Activated T-helper 17 cell treated with anti-CD3 and anti-CD28 coated beads, Interleukin-2, amount 50 U/mL, for 72 hours (primary cell): ENCODE results near the gene SF3B6. TPM values are rescaled to one million over a fixed set of nuclear protein-coding genes. Genes with fewer than 3 reads are reported as not detected.
"Not testable (repeated sequence)": the region's sequence is repeated elsewhere in the genome, so short reads cannot be mapped to it uniquely, and the experiment has no call there.

Experiments used
- ATAC-seq: fragments of 150-1000 bp; cut with Tn5 transposase; replicated peaks from 2 replicates; pipeline ENCODE4 v1.10.0; 2021; ENCODE audit warnings: mild to moderate bottlenecking, moderate library complexity
- H3K27ac Mint-ChIP-seq: one replicate; pipeline ENCODE4 v1.8.0; 2022; ENCODE audit warnings: mixed read lengths
- H3K27me3 Mint-ChIP-seq: one replicate; pipeline ENCODE4 v1.8.0; 2022; ENCODE audit warnings: mixed read lengths
- H3K36me3 Mint-ChIP-seq: one replicate; pipeline ENCODE4 v1.8.0; 2022; ENCODE audit warnings: low read depth, mild to moderate bottlenecking, mixed read lengths
- H3K4me1 Mint-ChIP-seq: one replicate; pipeline ENCODE4 v1.8.0; 2022; ENCODE audit warnings: mixed read lengths
- H3K4me3 Mint-ChIP-seq: one replicate; pipeline ENCODE4 v1.8.0; 2022; ENCODE audit warnings: mild to moderate bottlenecking, mixed read lengths
- H3K9me3 Mint-ChIP-seq: one replicate; pipeline ENCODE4 v1.8.0; 2022; ENCODE audit warnings: mixed read lengths
- total RNA-seq, 2 donors: library from RNA; stranded (reverse); gene quantifications; one replicate each; pipeline ENCODE4 v1.2.3, GENCODE V29; 2022

Gene SF3B6
- total RNA-seq, 2 donors from 2014 or later: 121 to 146 TPM

DNA sequence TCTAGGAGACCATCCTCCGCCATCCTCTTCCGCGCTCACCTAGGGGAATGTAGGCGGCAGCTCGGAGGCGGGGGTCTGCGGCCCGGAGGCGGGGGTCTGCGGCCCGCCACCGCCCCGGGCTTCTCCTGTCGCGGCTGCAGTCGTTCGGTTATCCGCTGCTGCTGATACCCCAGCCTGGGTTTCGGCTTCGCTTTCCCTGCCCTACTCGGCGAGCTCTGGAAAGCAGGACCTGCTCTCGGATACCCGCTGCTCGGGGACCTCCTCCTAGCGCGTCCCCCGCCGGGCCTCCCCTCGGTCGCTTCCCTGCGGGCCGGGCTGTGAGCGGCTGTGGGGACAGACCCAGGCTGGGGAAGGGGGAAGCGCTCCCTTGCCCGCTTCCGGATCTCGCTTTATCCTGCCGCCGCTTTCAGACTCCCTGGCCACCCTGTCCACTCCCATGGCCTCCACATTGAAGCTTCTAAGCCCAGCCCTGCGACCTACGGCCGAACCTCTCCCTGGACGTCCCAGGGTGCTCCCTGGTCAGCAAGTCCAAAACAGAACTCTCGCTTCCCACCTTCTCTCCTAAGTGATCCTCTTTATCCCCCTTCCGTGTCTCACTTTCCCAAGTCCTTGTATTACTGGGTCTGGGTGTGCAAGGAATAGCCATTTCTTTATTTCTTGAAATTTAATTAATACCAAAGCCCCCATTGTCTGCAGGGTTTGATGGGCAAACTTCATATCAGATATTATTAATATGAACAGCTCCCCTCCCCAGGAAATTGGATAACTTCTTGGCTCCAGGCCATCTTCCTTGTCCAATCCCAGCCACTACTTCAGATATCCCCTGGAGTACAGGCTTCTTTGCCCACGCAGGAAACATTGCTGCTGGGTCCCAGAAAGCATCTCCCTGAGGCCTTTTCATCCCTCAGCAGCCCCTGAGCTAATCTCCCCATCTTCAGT, 25.8 kb downstream of the SF3B6 start:
- no peak overlapping the region for H3K4me3 Mint-ChIP-seq
- no peak for ATAC-seq
- H3K9me3 Mint-ChIP-seq: no peaks in the 10 kb centered on the region
- H3K4me1 Mint-ChIP-seq: peaks cover 8% of the 10 kb centered on the region
- H3K27me3 Mint-ChIP-seq: no peaks in the 10 kb centered on the region
- H3K36me3 Mint-ChIP-seq: peaks cover 7% of the 10 kb centered on the region
- H3K27ac Mint-ChIP-seq: no peak overlapping the region

DNA sequence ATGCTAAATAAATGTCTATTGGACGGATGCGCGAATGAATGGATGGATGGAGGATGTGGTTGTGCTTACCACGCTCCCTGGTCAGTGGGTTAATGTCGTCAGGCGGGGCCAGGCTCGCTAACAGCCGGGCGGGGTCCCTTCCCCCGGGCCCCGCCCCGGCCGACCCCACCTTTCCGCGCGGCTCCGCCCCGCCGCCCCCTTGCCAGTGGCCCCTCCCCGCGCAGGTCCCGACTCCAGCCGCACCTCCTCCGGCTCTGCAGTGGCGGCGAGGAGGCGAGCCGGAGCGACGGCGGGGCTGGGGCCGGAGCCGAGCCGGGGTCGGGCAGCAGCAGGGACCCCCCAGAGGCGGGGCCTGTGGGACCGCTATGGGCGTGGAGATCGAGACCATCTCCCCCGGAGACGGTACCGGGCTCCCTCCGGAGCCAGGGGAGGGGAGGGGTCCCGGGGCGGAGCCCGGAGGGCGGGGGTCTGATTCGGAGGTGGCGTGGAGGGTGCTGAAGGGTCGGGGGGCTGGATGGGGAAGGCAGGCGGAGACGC, 26.6 kb downstream of the SF3B6 start, which contains the start of gene FKBP1B:
TSS of gene FKBP1B (plus strand) at position 257 of the 537 bp plus-strand sequence. CDS start at position 366, 109 bp downstream.
- H3K27me3 Mint-ChIP-seq: no peaks in the 10 kb centered on the region
- H3K27ac Mint-ChIP-seq: no peak within 1 kb of the TSS
- ATAC-seq: peak; percentile 22
- peaks cover 14% of the 10 kb centered on the region for H3K4me1 Mint-ChIP-seq
- no peaks in the 10 kb centered on the region for H3K9me3 Mint-ChIP-seq
- peaks cover 7% of the 10 kb centered on the region for H3K36me3 Mint-ChIP-seq
- H3K4me3 Mint-ChIP-seq: no peak within 1 kb of the TSS

DNA sequence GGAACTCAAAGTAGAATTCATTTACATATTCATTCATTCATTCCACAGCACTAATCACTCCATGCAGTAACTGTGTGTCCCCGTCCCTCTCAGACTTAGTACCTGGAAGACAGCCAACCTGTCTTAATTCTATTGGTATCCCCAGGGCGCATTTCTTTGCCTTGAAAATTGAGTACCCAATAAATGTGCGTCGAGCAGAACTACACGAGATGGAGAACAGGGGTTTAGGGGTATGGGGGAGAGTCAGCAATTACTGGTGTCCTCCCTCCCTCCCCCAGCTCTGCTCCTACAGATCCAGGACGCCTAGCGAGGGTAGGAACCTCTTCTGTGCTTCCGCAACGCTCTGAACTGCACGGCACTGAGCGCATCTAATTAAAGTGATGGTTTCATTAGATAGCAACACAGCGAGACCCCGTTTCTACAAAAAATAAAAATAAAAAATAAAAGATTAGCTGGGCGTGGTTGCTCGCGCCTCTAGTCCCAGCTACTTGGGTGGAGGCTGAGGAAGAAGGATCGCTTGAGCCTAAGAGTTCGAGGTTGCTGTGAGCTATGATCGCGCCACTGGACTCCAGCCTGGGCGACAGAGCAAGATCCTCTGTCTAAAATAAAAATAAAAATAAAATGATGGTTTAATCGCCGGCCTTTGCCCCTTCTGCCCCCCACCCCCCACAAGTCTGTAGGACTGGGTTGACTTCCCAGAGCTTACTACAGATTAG, 27.2 kb downstream of the SF3B6 start:
- H3K27ac Mint-ChIP-seq: no peak overlapping the region
- no peak for ATAC-seq
- peaks cover 14% of the 10 kb centered on the region for H3K4me1 Mint-ChIP-seq
- no peaks in the 10 kb centered on the region for H3K27me3 Mint-ChIP-seq
- no peak overlapping the region for H3K4me3 Mint-ChIP-seq
- H3K9me3 Mint-ChIP-seq: no peaks in the 10 kb centered on the region
- H3K36me3 Mint-ChIP-seq: peaks cover 7% of the 10 kb centered on the region

DNA sequence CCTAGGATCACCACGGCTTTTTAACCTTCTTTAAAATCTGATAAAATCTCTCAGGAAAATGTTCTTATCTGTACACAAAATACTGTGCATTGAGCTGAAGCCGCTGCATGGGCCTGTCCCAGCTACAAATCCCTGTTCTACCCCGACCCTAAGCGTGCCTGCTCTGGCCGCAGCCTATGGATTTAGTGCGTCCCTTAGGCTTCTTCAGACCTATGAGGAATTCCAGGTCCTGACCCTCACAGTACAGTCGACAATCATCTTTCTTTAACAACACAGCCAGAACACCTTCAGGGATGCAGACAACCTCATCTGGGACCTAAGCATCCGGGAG, 28.5 kb downstream of the SF3B6 start:
- Mint-ChIP-seq H3K27ac (peak overlapping the region; percentile 90), H3K36me3 (peaks cover 12% of the 10 kb centered on the region), H3K27me3 (no peaks in the 10 kb centered on the region), H3K9me3 (no peaks in the 10 kb centered on the region), H3K4me1 (peaks cover 14% of the 10 kb centered on the region), H3K4me3 (no peak overlapping the region)
- no peak for ATAC-seq

DNA sequence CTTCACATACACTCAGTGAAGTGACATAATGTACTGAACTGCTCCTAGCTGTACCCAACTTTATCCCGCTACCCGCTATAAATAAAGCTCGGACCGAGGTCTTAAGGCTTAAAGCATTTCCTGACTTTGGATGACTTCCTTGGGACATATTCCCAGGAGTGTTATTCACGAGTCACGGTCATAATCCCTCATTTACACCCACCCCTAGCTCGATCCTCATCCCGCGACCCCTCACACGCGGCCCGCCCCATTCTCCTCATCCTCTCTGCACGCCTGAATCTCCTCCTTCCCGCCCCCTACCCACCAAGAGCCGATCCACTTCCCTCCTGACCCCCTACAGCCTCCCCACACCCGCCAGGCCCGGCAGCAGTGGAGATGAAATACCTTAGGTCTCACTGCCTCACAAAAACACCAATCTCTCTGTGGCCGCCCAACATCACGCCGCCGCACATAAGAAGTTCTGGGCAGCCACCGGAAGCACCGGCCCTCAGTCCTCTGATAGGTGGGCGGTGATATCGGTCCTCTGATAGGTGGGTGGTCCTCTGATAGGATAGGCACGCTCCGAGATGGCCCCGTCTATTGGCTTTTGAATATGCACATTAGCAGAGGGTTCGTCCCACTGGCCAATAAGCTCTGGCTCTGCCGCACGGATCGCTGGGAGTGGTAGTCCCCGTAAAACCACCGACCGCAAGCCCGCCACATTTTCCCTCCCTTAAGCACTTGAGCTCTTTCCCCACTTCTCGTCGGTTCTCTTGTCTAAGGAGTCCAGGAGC, 29.0 kb downstream of the SF3B6 start, which contains the start of gene WDCP:
TSS of gene WDCP (minus strand) at position 462 of the 773 bp plus-strand sequence. CDS start 7,897 bp downstream, outside the sequence.
- Mint-ChIP-seq H3K27ac (peak within 1 kb of the TSS; percentile 90), H3K36me3 (peaks cover 12% of the 10 kb centered on the region), H3K4me3 (no peak within 1 kb of the TSS), H3K27me3 (no peaks in the 10 kb centered on the region), H3K9me3 (no peaks in the 10 kb centered on the region), H3K4me1 (peaks cover 14% of the 10 kb centered on the region)
- peak; percentile 99 for ATAC-seq

DNA sequence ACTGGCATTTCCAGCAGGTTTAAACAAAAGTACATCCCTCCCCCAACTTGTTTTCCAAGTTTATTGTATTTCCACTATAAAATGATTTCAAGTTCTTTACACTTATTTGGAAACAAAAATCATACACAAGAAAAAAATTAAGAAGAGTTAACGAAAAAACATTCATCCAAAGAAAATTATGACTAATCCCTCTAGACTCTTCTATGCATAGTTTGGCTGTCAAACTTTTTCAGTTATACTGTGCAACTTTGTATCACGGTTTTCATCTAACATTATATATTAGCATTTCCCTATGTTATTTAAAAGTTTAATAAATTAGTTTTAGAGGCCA, 29.6 kb downstream of the SF3B6 start:
- no peak overlapping the region for H3K4me3 Mint-ChIP-seq
- H3K9me3 Mint-ChIP-seq: no peaks in the 10 kb centered on the region
- H3K36me3 Mint-ChIP-seq: peaks cover 12% of the 10 kb centered on the region
- no peaks in the 10 kb centered on the region for H3K27me3 Mint-ChIP-seq
- H3K4me1 Mint-ChIP-seq: peaks cover 14% of the 10 kb centered on the region
- peak overlapping the region; percentile 90 for H3K27ac Mint-ChIP-seq
- ATAC-seq: no peak

DNA sequence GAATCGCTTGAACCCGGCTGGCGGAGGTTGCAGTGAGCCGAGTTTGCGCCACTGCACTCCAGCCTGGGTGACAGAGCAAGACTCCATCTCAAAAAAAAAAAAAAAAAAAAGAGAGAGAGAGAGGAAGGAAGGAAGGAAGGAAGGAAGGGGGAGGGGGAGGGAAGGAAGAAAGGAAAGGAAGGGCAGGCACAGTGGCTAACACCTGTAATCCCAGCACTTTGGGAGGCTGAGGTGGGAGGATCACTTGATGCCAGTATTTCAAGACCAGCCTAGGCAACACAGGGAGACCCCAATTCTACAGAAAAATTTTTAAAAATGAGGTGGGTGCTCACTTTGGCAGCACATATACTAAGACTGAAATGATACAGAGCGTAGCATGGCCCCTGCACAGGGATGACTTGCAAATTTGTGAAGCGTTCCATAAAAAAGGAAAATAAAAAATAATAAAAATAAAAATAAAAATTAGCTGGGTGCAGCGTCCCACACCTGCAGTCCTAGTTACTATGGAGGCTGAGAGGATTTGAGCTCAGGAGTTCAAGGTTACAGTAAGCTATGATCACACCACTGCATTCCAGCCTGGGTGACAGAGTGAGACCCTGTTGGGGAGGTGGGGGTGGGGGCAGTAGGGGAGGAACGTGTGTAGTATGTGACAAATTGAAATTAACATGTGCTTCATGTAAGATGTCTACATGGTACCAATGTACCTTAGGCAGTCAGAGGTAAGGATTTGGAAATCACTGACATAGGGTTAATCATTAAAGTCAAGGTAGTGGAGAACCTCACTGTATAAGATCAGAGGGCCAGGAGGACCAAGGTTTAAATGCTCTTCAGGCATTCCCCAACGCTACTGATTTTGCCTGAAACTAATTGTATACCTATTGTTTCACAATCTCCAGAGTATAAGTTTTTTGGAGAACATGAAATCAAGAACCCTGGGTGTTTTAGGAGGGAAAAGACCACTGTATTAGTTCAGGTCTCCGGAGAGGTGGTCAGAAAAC, 30.3 kb downstream of the SF3B6 start:
- Mint-ChIP-seq H3K36me3 (peaks cover 12% of the 10 kb centered on the region), H3K9me3 (no peaks in the 10 kb centered on the region), H3K4me3 (peak overlapping the region; percentile 23), H3K27me3 (no peaks in the 10 kb centered on the region), H3K4me1 (peaks cover 14% of the 10 kb centered on the region), H3K27ac (peak overlapping the region; percentile 90)
- ATAC-seq: no peak

DNA sequence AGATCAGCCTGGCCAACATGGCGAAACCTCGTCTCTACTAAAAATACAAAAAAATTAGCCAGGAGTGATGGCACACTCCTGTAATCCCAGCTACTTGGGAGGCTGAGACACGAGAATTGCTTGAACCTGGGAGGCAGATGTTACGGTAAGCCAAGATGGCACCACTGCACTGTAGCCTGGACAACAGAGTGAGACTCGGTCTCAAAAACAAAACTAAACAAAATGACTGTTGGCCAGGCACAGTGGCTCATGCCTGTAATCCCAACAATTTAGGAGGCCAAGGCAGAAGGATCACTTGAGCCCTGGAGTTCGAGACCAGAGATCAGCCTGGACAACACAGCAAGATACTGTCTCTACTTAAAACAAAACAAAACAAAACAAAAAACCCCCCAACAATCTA, 33.0 kb downstream of the SF3B6 start:
- not testable (repeated sequence) for H3K9me3 Mint-ChIP-seq, H3K27me3 Mint-ChIP-seq, H3K4me3 Mint-ChIP-seq, H3K27ac Mint-ChIP-seq, ATAC-seq
- Mint-ChIP-seq H3K36me3 (peaks cover 36% of the 10 kb centered on the region), H3K4me1 (peaks cover 14% of the 10 kb centered on the region)

DNA sequence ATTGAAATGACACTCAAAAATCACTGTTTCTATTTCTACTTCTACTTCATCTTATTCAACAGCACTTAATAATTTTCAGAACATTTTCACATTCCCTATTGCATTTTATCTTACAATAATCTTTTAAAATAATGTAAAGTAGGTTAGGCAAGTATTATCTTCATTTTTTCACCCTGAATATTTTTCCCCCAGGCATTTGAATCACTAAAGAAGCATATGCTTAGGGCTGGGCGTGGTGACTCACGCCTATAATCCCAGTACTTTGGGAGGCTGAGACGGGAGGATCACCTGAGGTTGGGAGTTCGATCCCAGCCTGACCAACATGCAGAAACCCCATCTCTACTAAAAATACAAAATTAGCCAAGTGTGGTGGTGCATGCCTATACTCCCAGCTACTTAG, 35.6 kb downstream of the SF3B6 start:
- peaks cover 10% of the 10 kb centered on the region for H3K4me1 Mint-ChIP-seq
- no peaks in the 10 kb centered on the region for H3K9me3 Mint-ChIP-seq
- no peak overlapping the region for H3K4me3 Mint-ChIP-seq
- H3K36me3 Mint-ChIP-seq: peaks cover 47% of the 10 kb centered on the region
- no peak for ATAC-seq
- H3K27ac Mint-ChIP-seq: no peak overlapping the region
- H3K27me3 Mint-ChIP-seq: no peaks in the 10 kb centered on the region

DNA sequence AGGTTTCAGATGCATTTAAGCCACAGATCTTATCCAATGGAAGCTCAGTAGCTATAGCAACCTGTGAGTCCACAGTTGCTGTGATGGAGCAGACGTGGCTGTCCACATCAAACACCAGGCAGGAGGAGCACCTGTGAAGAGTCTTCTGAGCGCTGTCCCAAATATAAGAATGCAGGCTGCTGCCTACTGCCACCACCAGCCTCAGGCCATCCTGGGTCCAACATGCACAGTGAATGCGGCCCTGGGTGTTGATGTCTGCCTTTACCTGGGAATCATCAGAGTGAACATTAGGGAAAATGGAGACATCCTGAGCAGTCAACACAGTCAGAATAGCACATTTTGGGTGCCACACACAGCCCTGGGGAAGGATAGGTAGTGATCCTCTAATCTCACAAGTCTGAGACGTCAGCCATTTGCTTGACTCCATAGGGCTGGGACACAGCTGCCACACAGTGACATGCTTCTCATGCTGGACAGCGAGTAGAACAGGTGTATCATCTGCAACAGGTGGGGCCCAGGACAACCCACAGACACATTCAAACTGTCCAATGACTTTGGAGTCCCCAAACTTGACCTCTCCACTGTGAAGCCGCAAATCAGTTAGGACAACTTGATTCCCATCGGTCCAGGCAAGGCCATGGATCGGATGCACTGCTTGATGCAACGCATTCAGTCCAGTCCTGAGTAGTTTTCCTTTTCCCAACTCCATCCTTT, 37.2 kb downstream of the SF3B6 start:
- H3K4me3 Mint-ChIP-seq: no peak overlapping the region
- H3K36me3 Mint-ChIP-seq: peaks cover 53% of the 10 kb centered on the region
- H3K9me3 Mint-ChIP-seq: no peaks in the 10 kb centered on the region
- H3K27me3 Mint-ChIP-seq: no peaks in the 10 kb centered on the region
- ATAC-seq: no peak
- no peak overlapping the region for H3K27ac Mint-ChIP-seq
- peaks cover 4% of the 10 kb centered on the region for H3K4me1 Mint-ChIP-seq

DNA sequence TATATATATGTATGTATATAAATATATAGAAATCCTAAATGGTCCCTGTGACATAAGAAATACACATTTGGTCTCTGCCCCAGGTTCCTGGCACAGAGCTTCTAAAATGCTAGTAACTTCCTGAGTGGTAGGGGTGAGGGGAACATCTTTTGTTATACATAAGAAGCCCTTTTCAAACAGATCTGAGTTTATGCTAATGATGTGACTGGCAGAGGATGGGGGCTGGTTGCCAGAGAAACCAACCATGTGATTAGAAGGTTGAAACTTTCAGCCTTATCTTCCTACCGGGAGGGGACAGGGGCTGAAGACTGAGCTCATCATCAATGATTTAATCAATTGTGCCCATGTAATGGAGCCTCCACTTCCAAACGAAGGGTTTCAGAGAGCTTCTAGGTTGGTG, 49.9 kb downstream of the SF3B6 start:
- Mint-ChIP-seq H3K4me3 (no peak overlapping the region), H3K27me3 (no peaks in the 10 kb centered on the region), H3K4me1 (no peaks in the 10 kb centered on the region), H3K27ac (no peak overlapping the region), H3K36me3 (peaks cover 65% of the 10 kb centered on the region), H3K9me3 (no peaks in the 10 kb centered on the region)
- no peak for ATAC-seq

DNA sequence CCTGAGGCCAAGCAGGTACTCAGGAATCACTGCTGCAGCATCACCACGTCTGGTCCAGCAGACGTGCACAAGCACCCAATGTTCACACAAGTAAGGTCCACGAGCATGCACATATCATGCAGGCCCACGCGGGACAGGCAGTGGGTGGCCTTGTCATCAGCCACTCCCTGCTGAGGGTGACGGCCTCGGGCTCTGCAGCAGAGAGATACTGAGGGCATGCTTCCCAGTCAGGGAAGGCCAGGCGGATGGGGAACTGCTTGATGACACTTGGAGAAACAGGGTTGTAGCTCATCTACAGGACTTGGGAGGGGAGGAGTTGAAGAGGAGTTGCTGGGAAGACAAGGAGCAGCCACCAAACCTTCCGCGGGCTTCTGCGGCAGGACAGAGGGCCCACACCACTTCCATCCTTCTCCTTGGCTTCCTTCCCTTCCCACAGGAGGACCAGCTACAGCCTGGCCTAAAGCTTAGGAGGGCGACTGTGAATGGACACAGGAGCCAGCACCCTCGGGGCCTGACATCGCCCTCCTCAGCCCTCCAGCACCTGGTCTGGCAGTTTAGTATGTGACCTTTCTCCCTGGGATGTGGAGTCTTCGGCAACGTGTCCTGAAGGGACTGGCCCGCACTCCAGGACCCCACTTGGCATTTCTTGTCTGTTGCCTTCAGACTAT, 51.0 kb downstream of the SF3B6 start:
- no peaks in the 10 kb centered on the region for H3K27me3 Mint-ChIP-seq
- H3K4me1 Mint-ChIP-seq: no peaks in the 10 kb centered on the region
- H3K9me3 Mint-ChIP-seq: no peaks in the 10 kb centered on the region
- H3K36me3 Mint-ChIP-seq: peaks cover 54% of the 10 kb centered on the region
- H3K4me3 Mint-ChIP-seq: no peak overlapping the region
- no peak overlapping the region for H3K27ac Mint-ChIP-seq
- ATAC-seq: no peak
